ENCODE results near the gene CHD2. TPM values are rescaled to one million over a fixed set of nuclear protein-coding genes. Genes with fewer than 3 reads are reported as not detected.
"Not testable (repeated sequence)": the region's sequence is repeated elsewhere in the genome, so short reads cannot be mapped to it uniquely, and the experiment has no call there.

CHD2 gene
- total and polyA plus RNA-seq, 2 experiments from 2014 or later = 36.5 to 39.0 TPM

GRCh38 chr15:92869263-92869940 is 30.7 kb upstream of the CHD2 start:
- 42 to 46% methylated on average over 4 of the region's 4 CpGs for WGBS, 2 experiments (ENCODE audit: low coverage in 1 of 2, low lambda C conversion rate in 2 of 2, missing lambda C conversion rate in 2 of 2)

DNA sequence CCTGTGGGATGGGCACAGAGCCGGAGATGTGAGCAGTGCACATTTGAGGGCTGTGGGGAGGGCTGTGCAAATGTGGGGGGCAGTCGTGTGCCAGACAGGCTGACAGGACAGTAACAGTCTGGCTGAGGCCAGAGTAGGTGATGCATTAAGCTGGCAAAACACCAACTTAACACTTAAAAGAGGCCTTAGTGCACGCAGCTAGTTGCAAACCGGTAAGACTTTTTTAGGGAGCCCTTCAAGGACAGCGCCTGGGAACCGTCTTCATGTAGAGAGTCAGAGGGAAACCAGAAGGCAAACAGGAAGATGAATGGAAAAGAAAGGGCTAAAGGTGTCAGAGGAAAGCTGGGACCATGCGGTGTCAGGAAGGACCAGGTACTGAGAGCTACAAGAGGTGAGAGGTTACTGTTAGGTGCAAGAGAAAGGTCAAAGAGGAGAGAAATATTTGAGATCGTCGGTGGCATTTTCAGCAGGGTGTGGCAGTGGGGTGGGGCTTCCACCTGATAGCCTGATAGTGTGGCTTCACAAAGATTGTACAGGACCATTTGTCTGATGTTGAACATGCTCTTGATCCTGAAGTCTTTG is 30.0 kb upstream of the CHD2 start:
- Histone ChIP-seq H3K79me2 (ENCODE audit: insufficient read depth) (no peaks in the 10 kb centered on the region), H3K36me3 (ENCODE audit: low read depth) (no peaks in the 10 kb centered on the region), H3K9me2 (ENCODE audit: insufficient read depth) (no peaks in the 10 kb centered on the region), H3K4me2 (ENCODE audit: unreplicated experiment) (no peak overlapping the region), H3F3A (ENCODE audit: insufficient read depth) (no peaks in the 10 kb centered on the region), H4K20me1 (ENCODE audit: insufficient read depth) (no peaks in the 10 kb centered on the region), H2AFZ (no peak overlapping the region), H3K4me1 (ENCODE audit: insufficient read depth) (peaks cover 12% of the 10 kb centered on the region), H3K4me3 (no peak overlapping the region), H3K27me3 (replicated peaks; ENCODE audit: insufficient read depth) (no peaks in the 10 kb centered on the region), H3K9ac (no peak overlapping the region), H3K27ac (no peak overlapping the region), H3K9me3 (ENCODE audit: low read depth) (no peaks in the 10 kb centered on the region)
- WGBS, 2 experiments (ENCODE audit: low coverage in 1 of 2, low lambda C conversion rate in 2 of 2, missing lambda C conversion rate in 2 of 2) = 70% methylated on average over 9 of the region's 9 CpGs
- TF ChIP-seq EZH2 (IDR thresholded peaks at IDR 0.05; ENCODE audit: insufficient read depth, poor library complexity, severe bottlenecking) (no peak), EZH2phosphoT487 (IDR thresholded peaks at IDR 0.05; ENCODE audit: insufficient read depth, low read depth) (no peak)
- in situ Hi-C loops (cut with MboI) = no loop called here
- DNase-seq = peak; percentile 40

More at GRCh38 chr15:92869263-92869940, 30.7 kb upstream of the CHD2 start:
- H3K4me2 ChIP-seq (ENCODE audit: unreplicated experiment) = peak overlapping the region; percentile 25
- no peaks in the 10 kb centered on the region for H3K9me2 ChIP-seq (ENCODE audit: insufficient read depth)
- H2AFZ ChIP-seq = peak overlapping the region; percentile 25; the same call in 1 of the 2 replicates
- no peaks in the 10 kb centered on the region for H3F3A ChIP-seq (ENCODE audit: insufficient read depth)
- no peak overlapping the region for H3K4me3 ChIP-seq
- H3K4me1 ChIP-seq (ENCODE audit: insufficient read depth) = peaks cover 12% of the 10 kb centered on the region
- H3K9me3 ChIP-seq (ENCODE audit: low read depth) = no peaks in the 10 kb centered on the region
- H3K9ac ChIP-seq = no peak overlapping the region
- H3K36me3 ChIP-seq (ENCODE audit: low read depth) = no peaks in the 10 kb centered on the region
- no peaks in the 10 kb centered on the region for H3K27me3 ChIP-seq (replicated peaks; ENCODE audit: insufficient read depth)
- in situ Hi-C loops (cut with MboI) = no loop called here
- no peaks in the 10 kb centered on the region for H4K20me1 ChIP-seq (ENCODE audit: insufficient read depth)
- peak; percentile 66 for DNase-seq
- no peak overlapping the region for H3K27ac ChIP-seq
- TF ChIP-seq EZH2 (IDR thresholded peaks at IDR 0.05; ENCODE audit: insufficient read depth, poor library complexity, severe bottlenecking) (no peak), EZH2phosphoT487 (IDR thresholded peaks at IDR 0.05; ENCODE audit: insufficient read depth, low read depth) (no peak)
- H3K79me2 ChIP-seq (ENCODE audit: insufficient read depth) = no peaks in the 10 kb centered on the region

GRCh38 chr15:92872967-92873366 is 27.2 kb upstream of the CHD2 start:
- 92 to 96% methylated on average over 6 of the region's 6 CpGs for WGBS, 2 experiments (ENCODE audit: low coverage in 1 of 2, low lambda C conversion rate in 2 of 2, missing lambda C conversion rate in 2 of 2)
- H3F3A ChIP-seq (ENCODE audit: insufficient read depth); H4K20me1 ChIP-seq (ENCODE audit: insufficient read depth); H3K9ac ChIP-seq; in situ Hi-C loops (cut with MboI); H3K4me2 ChIP-seq (ENCODE audit: unreplicated experiment); H3K79me2 ChIP-seq (ENCODE audit: insufficient read depth); H3K9me3 ChIP-seq (ENCODE audit: low read depth); H3K36me3 ChIP-seq (ENCODE audit: low read depth); H3K27me3 ChIP-seq (replicated peaks; ENCODE audit: insufficient read depth); H3K9me2 ChIP-seq (ENCODE audit: insufficient read depth); H3K4me3 ChIP-seq; H2AFZ ChIP-seq; H3K27ac ChIP-seq; DNase-seq: not testable (repeated sequence)
- peaks cover 12% of the 10 kb centered on the region for H3K4me1 ChIP-seq (ENCODE audit: insufficient read depth)

- WGBS, 2 experiments (ENCODE audit: low coverage in 1 of 2, low lambda C conversion rate in 2 of 2, missing lambda C conversion rate in 2 of 2) = 80 to 87% methylated on average over 5 of the region's 5 CpGs
- DNase-seq = no peak
Observed at GRCh38 chr15:92877000-92877399, 23.1 kb upstream of the CHD2 start.

More at GRCh38 chr15:92877000-92877399, 23.1 kb upstream of the CHD2 start:
- H4K20me1 ChIP-seq (ENCODE audit: insufficient read depth) = no peaks in the 10 kb centered on the region
- H3K9me3 ChIP-seq (ENCODE audit: low read depth) = no peaks in the 10 kb centered on the region
- no peaks in the 10 kb centered on the region for H3K36me3 ChIP-seq (ENCODE audit: low read depth)
- H3F3A ChIP-seq (ENCODE audit: insufficient read depth) = no peaks in the 10 kb centered on the region
- no peak overlapping the region for H2AFZ ChIP-seq
- no peak overlapping the region for H3K4me3 ChIP-seq
- in situ Hi-C loops (cut with MboI) = no loop called here
- no peaks in the 10 kb centered on the region for H3K9me2 ChIP-seq (ENCODE audit: insufficient read depth)
- no peaks in the 10 kb centered on the region for H3K27me3 ChIP-seq (replicated peaks; ENCODE audit: insufficient read depth)
- no peak overlapping the region for H3K4me2 ChIP-seq (ENCODE audit: unreplicated experiment)
- H3K4me1 ChIP-seq (ENCODE audit: insufficient read depth) = peaks cover 13% of the 10 kb centered on the region; the same call in 1 of the 2 replicates
- no peaks in the 10 kb centered on the region for H3K79me2 ChIP-seq (ENCODE audit: insufficient read depth)
- H3K9ac ChIP-seq = no peak overlapping the region
- no peak overlapping the region for H3K27ac ChIP-seq
- TF ChIP-seq EZH2 (IDR thresholded peaks at IDR 0.05; ENCODE audit: insufficient read depth, poor library complexity, severe bottlenecking) = no peak

All from GM23248 (cell line).